GM12878 (cell line): ENCODE measurements around the gene SLU7.

Source experiments
- CHD1 ChIP-seq: IDR thresholded peaks from 2 replicates; pipeline ENCODE4 v1.6.1; 2012; ENCODE audit warnings: low read depth, low read length, improper control_type of control experiment
- TCF12 ChIP-seq: IDR thresholded peaks from 2 replicates; pipeline ENCODE4 v1.6.1; 2011; ENCODE audit warnings: low read depth, mild to moderate bottlenecking, low read length
- ZNF274 ChIP-seq: IDR thresholded peaks from one replicate; pipeline ENCODE4 v1.8.0; 2011; ENCODE audit not compliant: insufficient read length, insufficient read depth
- TF ChIP-seq, protein P1 (sequence below), 3 experiments: IDR thresholded peaks in 2 of 3; conservative IDR thresholded peaks in 1 of 3; 2 replicates each; pipeline ENCODE4 v1.5.1; 2011; ENCODE audit warnings: low read depth in 3 of 3, low read length in 3 of 3, mild to moderate bottlenecking in 3 of 3, control low read depth in 2 of 3, moderate library complexity in 2 of 3, inconsistent platforms in 1 of 3, mixed read lengths in 1 of 3; ENCODE audit not compliant: control insufficient read depth in 2 of 3, insufficient read depth in 1 of 3; ENCODE audit errors: extremely low read depth in 1 of 3

DNA sequence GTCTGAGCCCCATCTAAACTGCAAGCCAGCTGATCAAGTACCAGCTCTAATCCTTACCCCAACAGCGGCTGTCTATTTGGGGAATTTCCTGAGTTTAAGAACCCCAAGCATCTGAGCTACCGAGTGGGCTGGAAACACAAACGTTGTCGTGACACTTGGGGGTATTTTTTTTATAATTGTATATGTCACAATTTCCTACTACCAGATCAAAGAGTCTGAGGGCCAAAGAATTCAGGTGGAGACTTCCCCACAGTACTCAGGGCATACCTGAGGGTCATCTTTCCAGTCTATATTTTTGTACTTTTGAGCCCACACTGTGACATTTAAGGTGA is 45.6 kb upstream of the SLU7 start:
- TF ChIP-seq, protein P1, sequence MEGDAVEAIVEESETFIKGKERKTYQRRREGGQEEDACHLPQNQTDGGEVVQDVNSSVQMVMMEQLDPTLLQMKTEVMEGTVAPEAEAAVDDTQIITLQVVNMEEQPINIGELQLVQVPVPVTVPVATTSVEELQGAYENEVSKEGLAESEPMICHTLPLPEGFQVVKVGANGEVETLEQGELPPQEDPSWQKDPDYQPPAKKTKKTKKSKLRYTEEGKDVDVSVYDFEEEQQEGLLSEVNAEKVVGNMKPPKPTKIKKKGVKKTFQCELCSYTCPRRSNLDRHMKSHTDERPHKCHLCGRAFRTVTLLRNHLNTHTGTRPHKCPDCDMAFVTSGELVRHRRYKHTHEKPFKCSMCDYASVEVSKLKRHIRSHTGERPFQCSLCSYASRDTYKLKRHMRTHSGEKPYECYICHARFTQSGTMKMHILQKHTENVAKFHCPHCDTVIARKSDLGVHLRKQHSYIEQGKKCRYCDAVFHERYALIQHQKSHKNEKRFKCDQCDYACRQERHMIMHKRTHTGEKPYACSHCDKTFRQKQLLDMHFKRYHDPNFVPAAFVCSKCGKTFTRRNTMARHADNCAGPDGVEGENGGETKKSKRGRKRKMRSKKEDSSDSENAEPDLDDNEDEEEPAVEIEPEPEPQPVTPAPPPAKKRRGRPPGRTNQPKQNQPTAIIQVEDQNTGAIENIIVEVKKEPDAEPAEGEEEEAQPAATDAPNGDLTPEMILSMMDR (IDR thresholded peaks at IDR 0.05 in 2 of 3, conservative IDR thresholded peaks at IDR 0.05 in 1 of 3; ENCODE audit: control insufficient read depth in 2 of 3, extremely low read depth in 1 of 3, insufficient read depth in 1 of 3, low read depth in 3 of 3, low read length in 3 of 3): no peak
- TF ChIP-seq ZNF274: no peak
- TF ChIP-seq TCF12: no peak
- no peak for TF ChIP-seq CHD1
